Mesendoderm (in vitro differentiated cells): Measurements from ENCODE around the gene GINS2. TPM values are rescaled to one million over a fixed set of nuclear protein-coding genes. Genes with fewer than 3 reads are reported as not detected.
A peak's percentile ranks its signal among the peaks of the same experiment; 100 is the strongest.

Experiments used
- DNase-seq: peaks from one replicate; pipeline ENCODE4 v3.0.0; 2013
- H2AK5ac ChIP-seq: 2 replicates; pipeline ENCODE4 v1.6.1; 2013; ENCODE audit warnings: low read length, inconsistent platforms
- H2BK120ac ChIP-seq: 2 replicates; pipeline ENCODE4 v1.6.1; 2013; ENCODE audit warnings: low read depth, mild to moderate bottlenecking, low read length, moderate library complexity, mixed read lengths
- H2BK15ac ChIP-seq: replicated peaks from 2 replicates; pipeline ENCODE4 v1.6.1; 2013; ENCODE audit warnings: low read depth, mild to moderate bottlenecking, moderate library complexity
- H2BK5ac ChIP-seq: 2 replicates; pipeline ENCODE4 v1.6.1; 2013; ENCODE audit warnings: low read length, inconsistent platforms
- H3K18ac ChIP-seq: 2 replicates; pipeline ENCODE4 v1.6.1; 2013; ENCODE audit warnings: mild to moderate bottlenecking, low read length, mixed read lengths
- H3K23ac ChIP-seq: one replicate; pipeline ENCODE4 v1.6.1; 2013; ENCODE audit warnings: low read length
- H3K27ac ChIP-seq: 2 replicates; pipeline ENCODE4 v1.5.1; 2013; ENCODE audit warnings: low read depth, mild to moderate bottlenecking, inconsistent platforms, low read length, moderate library complexity
- H3K27me3 ChIP-seq: 2 replicates; pipeline ENCODE4 v1.6.1; 2013; ENCODE audit warnings: low read length, control low read depth, mild to moderate bottlenecking, inconsistent platforms; ENCODE audit not compliant: insufficient read depth, poor library complexity
- H3K36me3 ChIP-seq: 2 replicates; pipeline ENCODE4 v1.6.1; 2013; ENCODE audit warnings: low read length, inconsistent platforms; ENCODE audit not compliant: control insufficient read depth, insufficient read depth
- H3K4ac ChIP-seq: one replicate; pipeline ENCODE4 v1.6.1; 2013; ENCODE audit warnings: low read depth, mild to moderate bottlenecking, low read length, moderate library complexity
- H3K4me1 ChIP-seq: 2 replicates; pipeline ENCODE4 v1.6.1; 2013; ENCODE audit warnings: low read depth, low read length, inconsistent platforms; ENCODE audit not compliant: control insufficient read depth
- H3K4me2 ChIP-seq: 2 replicates; pipeline ENCODE4 v1.6.1; 2013; ENCODE audit warnings: low read length
- H3K4me3 ChIP-seq: 2 replicates; pipeline ENCODE4 v1.5.1; 2013; ENCODE audit warnings: mild to moderate bottlenecking, low read length
- H3K56ac ChIP-seq: one replicate; pipeline ENCODE4 v1.6.1; 2013; ENCODE audit warnings: low read length
- H3K79me1 ChIP-seq: 2 replicates; pipeline ENCODE4 v1.6.1; 2013; ENCODE audit warnings: low read length, inconsistent platforms
- H3K79me2 ChIP-seq: 2 replicates; pipeline ENCODE4 v1.6.1; 2013; ENCODE audit warnings: mild to moderate bottlenecking, low read length; ENCODE audit not compliant: control insufficient read depth, insufficient read depth
- H3K9ac ChIP-seq: 2 replicates; pipeline ENCODE4 v1.6.1; 2013; ENCODE audit warnings: low read length, inconsistent platforms
- H4K5ac ChIP-seq: one replicate; pipeline ENCODE4 v1.6.1; 2013; ENCODE audit warnings: low read length
- H4K8ac ChIP-seq: one replicate; pipeline ENCODE4 v1.6.1; 2013; ENCODE audit warnings: low read depth, mild to moderate bottlenecking, control low read depth, low read length, moderate library complexity
- WGBS: extraction: QIAGEN DNeasy Blood & Tissue Kit; methylation state at CpG from one replicate; pipeline ENCODE4 v1.1.7; 2013; ENCODE audit warnings: low lambda C conversion rate, missing lambda C conversion rate; ENCODE audit not compliant: insufficient coverage; ENCODE audit errors: extremely low coverage; 5-methylcytosine and 5-hydroxymethylcytosine counted together
- small RNA-seq: library from polyadenylated mRNA; stranded (forward); fragments of <200 nt; extraction: miRNeasy Mini kit (QIAGEN cat#:217004); gene quantifications from one replicate; pipeline ENCODE3, GENCODE V24; 2013; ENCODE audit not compliant: insufficient read depth

Gene GINS2

DNA sequence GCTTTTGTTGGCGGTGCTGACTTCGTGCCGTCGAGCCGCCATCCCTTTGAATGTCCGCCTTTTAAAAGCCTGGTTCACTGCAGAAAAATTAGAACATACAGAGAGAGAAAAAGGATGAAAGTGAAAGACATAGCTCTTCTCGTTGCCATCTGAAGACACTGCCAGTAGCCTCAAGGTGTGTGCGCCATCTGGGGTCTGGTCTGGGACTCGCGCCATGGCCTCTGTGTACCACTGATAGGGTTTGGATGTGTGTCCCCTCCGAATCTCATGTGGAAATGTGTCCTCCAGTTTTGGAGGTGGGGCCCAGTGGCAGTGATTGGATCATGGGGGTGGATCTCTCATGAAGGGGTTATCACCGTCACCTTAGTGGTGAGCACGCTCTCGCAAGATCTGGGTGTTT lies 60.1 kb downstream of the GINS2 start:
- peaks cover 73% of the 10 kb centered on the region for H3K79me2 ChIP-seq
- no peak overlapping the region for H4K5ac ChIP-seq
- H3K9ac ChIP-seq, result no peak overlapping the region
- no peak overlapping the region for H3K4me3 ChIP-seq
- H3K4me1 ChIP-seq, result peaks cover 5% of the 10 kb centered on the region
- H3K36me3 ChIP-seq, result no peaks in the 10 kb centered on the region
- no peak overlapping the region for H3K23ac ChIP-seq
- H3K18ac ChIP-seq, result no peak overlapping the region
- H2BK15ac ChIP-seq, result no peak overlapping the region
- H2BK120ac ChIP-seq, result no peak overlapping the region
- no CpG with 5 or more reads among the region's 14 CpGs for WGBS
- H3K4ac ChIP-seq, result no peak overlapping the region
- no peak overlapping the region for H3K27ac ChIP-seq
- peaks cover 34% of the 10 kb centered on the region for H3K79me1 ChIP-seq
- no peaks in the 10 kb centered on the region for H3K27me3 ChIP-seq
- no peak overlapping the region for H2BK5ac ChIP-seq
- DNase-seq, result peak; percentile 46
- H3K4me2 ChIP-seq, result no peak overlapping the region
- H2AK5ac ChIP-seq, result no peak overlapping the region
- H4K8ac ChIP-seq, result no peak overlapping the region
- H3K56ac ChIP-seq, result no peak overlapping the region

- Histone ChIP-seq H2AK5ac (no peak overlapping the region), H3K36me3 (no peaks in the 10 kb centered on the region), H3K4ac (no peak overlapping the region), H3K18ac (no peak overlapping the region), H3K56ac (no peak overlapping the region), H3K4me2 (no peak overlapping the region), H3K27ac (no peak overlapping the region), H4K8ac (no peak overlapping the region), H2BK15ac (no peak overlapping the region), H3K79me1 (peaks cover 36% of the 10 kb centered on the region), H3K4me1 (peaks cover 5% of the 10 kb centered on the region), H3K27me3 (no peaks in the 10 kb centered on the region), H3K23ac (no peak overlapping the region), H2BK5ac (no peak overlapping the region), H4K5ac (no peak overlapping the region), H2BK120ac (no peak overlapping the region), H3K79me2 (peaks cover 75% of the 10 kb centered on the region), H3K4me3 (no peak overlapping the region), H3K9ac (no peak overlapping the region)
- no CpG with 5 or more reads among the region's 5 CpGs for WGBS
- no peak for DNase-seq
Measured at GRCh38 chr16:85628265-85628556, 60.5 kb downstream of the GINS2 start.

DNA sequence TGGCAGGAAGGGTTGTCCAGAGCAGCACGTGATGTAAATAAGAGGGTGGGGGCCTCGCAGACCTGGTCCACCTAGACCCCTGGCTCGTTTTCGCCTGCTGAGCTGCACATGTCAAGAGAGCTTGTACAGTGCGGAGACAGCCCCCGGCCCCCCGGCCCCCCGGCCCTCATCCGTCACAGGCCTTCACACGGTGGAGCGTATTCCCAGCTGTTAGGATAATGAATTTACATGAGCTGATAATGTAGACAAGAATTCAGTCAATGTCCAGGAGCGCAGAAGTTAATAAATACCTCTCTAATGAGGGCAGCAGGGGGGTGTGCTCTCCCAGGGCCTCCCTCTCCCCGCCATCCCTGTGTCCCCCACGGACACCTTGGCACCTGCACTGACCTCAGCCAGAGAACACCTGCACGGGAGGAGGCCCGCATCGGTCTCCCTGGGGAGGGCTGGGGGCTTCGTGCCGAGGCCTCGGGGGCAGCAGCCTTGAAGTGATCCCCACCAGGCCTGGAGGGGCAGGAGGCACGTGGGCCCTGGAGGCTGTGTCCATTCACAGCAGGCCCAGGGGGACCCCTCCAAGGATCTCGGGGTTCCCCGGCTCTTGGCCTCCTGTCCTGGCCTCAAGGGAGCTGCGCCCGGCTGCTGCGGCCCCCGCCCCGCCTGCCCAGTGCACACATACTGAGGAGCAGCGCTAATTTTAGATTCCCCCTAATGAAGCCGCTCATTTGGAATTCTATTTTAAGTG lies 61.1 kb downstream of the GINS2 start:
- H3K4ac ChIP-seq, result no peak overlapping the region
- H4K8ac ChIP-seq, result no peak overlapping the region
- no peak overlapping the region for H4K5ac ChIP-seq
- H3K4me2 ChIP-seq, result no peak overlapping the region
- WGBS, result no CpG with 5 or more reads among the region's 30 CpGs
- no peak overlapping the region for H3K4me3 ChIP-seq
- H3K79me1 ChIP-seq, result peaks cover 36% of the 10 kb centered on the region
- no peak overlapping the region for H2BK15ac ChIP-seq
- peaks cover 78% of the 10 kb centered on the region for H3K79me2 ChIP-seq
- H3K56ac ChIP-seq, result no peak overlapping the region
- no peak overlapping the region for H3K9ac ChIP-seq
- no peak overlapping the region for H2AK5ac ChIP-seq
- no peak overlapping the region for H3K23ac ChIP-seq
- no peak overlapping the region for H3K27ac ChIP-seq
- H2BK120ac ChIP-seq, result no peak overlapping the region
- H3K36me3 ChIP-seq, result no peaks in the 10 kb centered on the region
- no peak overlapping the region for H2BK5ac ChIP-seq
- H3K4me1 ChIP-seq, result peaks cover 5% of the 10 kb centered on the region
- no peak for DNase-seq
- H3K18ac ChIP-seq, result no peak overlapping the region
- H3K27me3 ChIP-seq, result no peaks in the 10 kb centered on the region

- Histone ChIP-seq H4K5ac (no peak overlapping the region), H3K4me1 (peaks cover 5% of the 10 kb centered on the region), H2BK120ac (no peak overlapping the region), H3K79me1 (peaks cover 41% of the 10 kb centered on the region), H3K4me2 (no peak overlapping the region), H3K79me2 (peaks cover 79% of the 10 kb centered on the region), H3K4ac (no peak overlapping the region), H3K23ac (no peak overlapping the region), H3K18ac (peak overlapping the region; percentile 29), H4K8ac (no peak overlapping the region), H2AK5ac (no peak overlapping the region), H2BK5ac (no peak overlapping the region), H3K36me3 (no peaks in the 10 kb centered on the region), H3K4me3 (no peak overlapping the region), H3K56ac (peak overlapping the region; percentile 12), H3K27ac (no peak overlapping the region), H3K27me3 (no peaks in the 10 kb centered on the region), H2BK15ac (no peak overlapping the region), H3K9ac (no peak overlapping the region)
- no CpG with 5 or more reads among the region's 8 CpGs for WGBS
- no peak for DNase-seq
Measured at GRCh38 chr16:85627089-85627488, 61.7 kb downstream of the GINS2 start.

Small RNA genes lying within 50 kb of the gene (small RNA-seq; reads per million reads assigned to genes)
- gene RN7SL381P, result not detected
